Measurements from ENCODE around the gene CCL4.

DNA sequence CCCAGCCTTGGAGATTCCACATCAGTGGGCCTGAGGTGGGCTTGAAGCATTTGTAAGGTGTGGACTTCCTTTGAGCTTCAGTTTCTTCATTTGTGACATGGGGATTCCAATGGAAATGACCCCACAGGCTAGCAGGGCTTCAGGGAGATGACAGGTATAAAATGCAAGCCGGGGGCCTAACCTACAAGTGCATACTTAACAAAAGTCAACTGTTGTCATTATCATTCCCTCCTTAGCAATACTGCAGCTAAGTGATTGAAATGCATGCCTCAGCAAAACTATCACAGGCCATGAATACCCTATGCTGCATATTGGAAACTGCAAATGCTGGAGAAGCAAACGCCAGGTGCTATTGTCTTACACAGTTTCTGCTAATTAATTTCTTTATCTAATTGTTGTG is 19.8 kb downstream of the CCL4 start:
- TF ChIP-seq NR2F2 (IDR thresholded peaks at IDR 0.05) (no peak), RAD21 (IDR thresholded peaks at IDR 0.05) (no peak), YY1 (IDR thresholded peaks at IDR 0.05) (no peak), TAF1 (conservative IDR thresholded peaks at IDR 0.05) (no peak), FOXA1 (IDR thresholded peaks at IDR 0.05) (no peak)
- TF ChIP-seq, protein P1, sequence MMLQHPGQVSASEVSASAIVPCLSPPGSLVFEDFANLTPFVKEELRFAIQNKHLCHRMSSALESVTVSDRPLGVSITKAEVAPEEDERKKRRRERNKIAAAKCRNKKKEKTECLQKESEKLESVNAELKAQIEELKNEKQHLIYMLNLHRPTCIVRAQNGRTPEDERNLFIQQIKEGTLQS (IDR thresholded peaks at IDR 0.05): no peak
- TF ChIP-seq, protein P2, sequence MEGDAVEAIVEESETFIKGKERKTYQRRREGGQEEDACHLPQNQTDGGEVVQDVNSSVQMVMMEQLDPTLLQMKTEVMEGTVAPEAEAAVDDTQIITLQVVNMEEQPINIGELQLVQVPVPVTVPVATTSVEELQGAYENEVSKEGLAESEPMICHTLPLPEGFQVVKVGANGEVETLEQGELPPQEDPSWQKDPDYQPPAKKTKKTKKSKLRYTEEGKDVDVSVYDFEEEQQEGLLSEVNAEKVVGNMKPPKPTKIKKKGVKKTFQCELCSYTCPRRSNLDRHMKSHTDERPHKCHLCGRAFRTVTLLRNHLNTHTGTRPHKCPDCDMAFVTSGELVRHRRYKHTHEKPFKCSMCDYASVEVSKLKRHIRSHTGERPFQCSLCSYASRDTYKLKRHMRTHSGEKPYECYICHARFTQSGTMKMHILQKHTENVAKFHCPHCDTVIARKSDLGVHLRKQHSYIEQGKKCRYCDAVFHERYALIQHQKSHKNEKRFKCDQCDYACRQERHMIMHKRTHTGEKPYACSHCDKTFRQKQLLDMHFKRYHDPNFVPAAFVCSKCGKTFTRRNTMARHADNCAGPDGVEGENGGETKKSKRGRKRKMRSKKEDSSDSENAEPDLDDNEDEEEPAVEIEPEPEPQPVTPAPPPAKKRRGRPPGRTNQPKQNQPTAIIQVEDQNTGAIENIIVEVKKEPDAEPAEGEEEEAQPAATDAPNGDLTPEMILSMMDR (IDR thresholded peaks at IDR 0.05; ENCODE audit: low read depth, low read length, missing input control): no peak
- TF ChIP-seq, protein P3, sequence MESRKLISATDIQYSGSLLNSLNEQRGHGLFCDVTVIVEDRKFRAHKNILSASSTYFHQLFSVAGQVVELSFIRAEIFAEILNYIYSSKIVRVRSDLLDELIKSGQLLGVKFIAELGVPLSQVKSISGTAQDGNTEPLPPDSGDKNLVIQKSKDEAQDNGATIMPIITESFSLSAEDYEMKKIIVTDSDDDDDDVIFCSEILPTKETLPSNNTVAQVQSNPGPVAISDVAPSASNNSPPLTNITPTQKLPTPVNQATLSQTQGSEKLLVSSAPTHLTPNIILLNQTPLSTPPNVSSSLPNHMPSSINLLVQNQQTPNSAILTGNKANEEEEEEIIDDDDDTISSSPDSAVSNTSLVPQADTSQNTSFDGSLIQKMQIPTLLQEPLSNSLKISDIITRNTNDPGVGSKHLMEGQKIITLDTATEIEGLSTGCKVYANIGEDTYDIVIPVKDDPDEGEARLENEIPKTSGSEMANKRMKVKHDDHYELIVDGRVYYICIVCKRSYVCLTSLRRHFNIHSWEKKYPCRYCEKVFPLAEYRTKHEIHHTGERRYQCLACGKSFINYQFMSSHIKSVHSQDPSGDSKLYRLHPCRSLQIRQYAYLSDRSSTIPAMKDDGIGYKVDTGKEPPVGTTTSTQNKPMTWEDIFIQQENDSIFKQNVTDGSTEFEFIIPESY (IDR thresholded peaks at IDR 0.05): no peak
